NCI-H69 (cell line): ENCODE results near the gene SALL2.

Experiments
- DNase-seq: peaks from one replicate; lab custom pipeline; 2025; lab: John Stamatoyannopoulos, UW

Gene SALL2

GRCh38 chr14:21476925-21477681 is 49.0 kb downstream of the SALL2 start, which contains the start of the genes RAB2B and TOX4:
Gene RAB2B, minus strand, starts transcription at chr14:21476959. Its CDS starts 87 bp downstream, at chr14:21476872.
Gene TOX4, plus strand, starts transcription at chr14:21477195. Its CDS starts 84 bp downstream, at chr14:21477279.
- peak; percentile 99 for DNase-seq

GRCh38 chr14:21476523-21476924 is 49.6 kb downstream of the SALL2 start:
- DNase-seq = peak; percentile 93

GRCh38 chr14:21475767-21476522 is 50.2 kb downstream of the SALL2 start:
- no peak for DNase-seq
